H4 (cell line): ENCODE results near the gene FAM24B. TPM values are rescaled to one million over a fixed set of nuclear protein-coding genes. Genes with fewer than 3 reads are reported as not detected.
"Not testable (repeated sequence)": the region's sequence is repeated elsewhere in the genome, so short reads cannot be mapped to it uniquely, and the experiment has no call there.

Experiments
- DNase-seq: peaks from one replicate; pipeline ENCODE4 v3.0.0-alpha.2; 2015; ENCODE audit warnings: low spot score
- total RNA-seq: library from RNA; depleted of rRNA; stranded (reverse); fragments of >200 nt; shearing (Covaris generic); gene quantifications from 2 replicates; pipeline ENCODE4 v1.2.3, GENCODE V29; 2014

Gene FAM24B
- total RNA-seq, 1 experiment from 2014 or later: 5.1 TPM

DNA sequence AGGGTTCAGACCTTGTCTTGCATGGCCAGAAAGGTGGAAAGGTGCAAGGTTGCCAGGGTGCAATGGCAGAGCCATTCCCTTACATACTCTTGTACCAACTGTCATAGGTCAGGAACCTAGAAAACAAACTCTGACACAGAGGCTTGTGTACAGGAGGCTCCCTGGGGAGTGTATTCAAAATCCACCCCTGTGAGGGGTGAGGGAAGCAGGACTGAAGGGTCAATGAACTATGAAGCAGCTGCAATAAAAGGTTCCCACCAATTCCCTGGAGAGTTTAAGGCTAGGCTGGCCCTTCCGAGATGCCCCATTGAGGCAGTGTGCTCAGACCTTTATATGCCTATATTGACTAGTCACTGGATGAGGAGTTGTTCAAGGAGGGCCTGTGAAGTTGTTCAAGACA, 19.9 kb downstream of the FAM24B start:
- no peak for DNase-seq

DNA sequence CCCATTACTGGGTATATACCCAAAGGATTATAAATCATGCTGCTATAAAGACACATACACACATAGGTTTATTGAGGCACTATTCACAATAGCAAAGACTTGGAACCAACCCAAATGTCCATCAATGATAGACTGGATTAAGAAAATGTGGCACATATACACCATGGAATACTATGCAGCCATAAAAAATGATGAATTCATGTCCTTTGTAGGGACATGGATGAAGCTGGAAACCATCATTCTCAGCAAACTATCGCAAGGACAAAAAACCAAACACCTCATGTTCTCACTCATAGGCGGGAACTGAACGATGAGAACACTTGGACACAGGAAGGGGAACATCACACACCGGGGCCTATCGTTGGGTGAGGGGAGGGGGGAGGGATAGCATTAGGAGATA, 21.3 kb downstream of the FAM24B start:
- DNase-seq: not testable (repeated sequence)

DNA sequence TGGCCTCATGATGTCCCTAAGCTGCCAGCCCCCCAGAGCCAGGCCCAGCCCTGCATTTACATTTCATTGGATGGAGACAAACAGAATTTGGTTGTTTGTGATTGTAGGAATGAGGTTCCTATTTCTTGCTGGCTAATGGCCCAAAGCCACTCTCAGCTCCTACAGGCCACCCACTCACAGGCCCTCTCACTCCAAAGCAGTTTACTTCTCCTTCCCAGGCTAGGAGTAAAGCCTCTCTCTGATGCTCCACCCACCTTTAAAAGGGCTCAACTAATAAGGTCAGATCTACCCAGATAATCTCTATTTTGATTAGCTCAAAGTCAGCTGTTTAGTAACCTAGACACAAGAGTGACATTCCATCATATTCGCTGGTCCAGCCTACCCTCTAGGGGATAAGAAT, 22.5 kb downstream of the FAM24B start:
- DNase-seq: no peak

GRCh38 chr10:122855745-122856144, 23.6 kb downstream of the FAM24B start:
- DNase-seq: no peak

DNA sequence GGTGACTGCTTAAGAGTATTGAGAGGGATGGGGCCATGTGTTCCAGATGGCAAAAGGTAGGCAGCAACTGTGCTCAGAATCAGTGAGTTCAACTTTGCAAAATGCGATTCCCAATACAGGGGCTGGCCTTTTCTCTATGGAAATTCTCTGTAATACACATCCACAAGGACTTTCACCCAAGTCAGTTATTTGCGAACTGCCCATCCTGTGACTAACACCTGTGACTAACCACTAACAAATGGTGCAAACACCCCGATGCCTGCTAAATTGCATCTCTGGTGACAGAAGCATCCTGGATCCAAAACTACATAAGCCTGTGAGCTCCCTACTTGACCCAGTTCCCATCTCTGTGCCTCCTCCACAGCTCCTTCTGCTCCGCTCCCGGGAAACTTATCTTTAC, 24.7 kb downstream of the FAM24B start:
- no peak for DNase-seq

GRCh38 chr10:122853665-122854313, 25.6 kb downstream of the FAM24B start:
- no peak for DNase-seq

- no peak for DNase-seq
These were observed 27.1 kb downstream of the FAM24B start for GRCh38 chr10:122852261-122852660.

- no peak for DNase-seq
These were observed 28.4 kb downstream of the FAM24B start for GRCh38 chr10:122850705-122851640.

DNA sequence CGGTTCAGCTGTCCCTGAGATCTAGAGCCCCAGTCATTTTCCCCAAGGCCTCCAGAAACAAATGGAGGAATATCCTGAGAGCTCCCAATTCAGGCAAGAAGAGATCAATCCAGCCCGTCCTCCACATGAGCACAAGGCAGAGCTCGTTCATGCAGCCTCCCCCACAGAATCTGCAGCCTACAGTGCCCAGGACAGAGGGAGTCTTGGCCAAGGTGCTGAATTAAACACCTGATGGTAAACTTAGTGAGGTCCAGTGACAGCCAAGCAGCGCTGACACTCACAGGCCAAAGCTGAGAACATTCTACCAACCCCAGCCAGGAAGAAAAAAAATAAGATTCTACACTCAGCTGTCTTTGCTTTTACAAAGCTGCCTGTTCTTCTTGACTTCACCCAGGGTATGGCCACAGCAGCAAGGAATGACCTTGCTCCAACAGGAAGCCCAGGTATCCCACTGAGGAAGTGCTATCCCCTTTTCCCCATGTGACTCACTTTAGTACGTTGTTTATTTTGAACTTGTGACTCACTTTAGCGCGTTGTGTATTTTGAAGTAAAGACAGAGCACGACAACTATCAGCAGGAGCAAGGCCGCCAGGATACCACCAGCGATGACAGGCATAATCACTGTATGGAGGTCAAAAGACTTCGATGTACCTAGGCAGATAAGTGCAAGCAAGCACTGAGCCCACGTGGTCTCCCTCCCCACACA, 29.3 kb downstream of the FAM24B start:
- peak; percentile 56 for DNase-seq

- DNase-seq: no peak
These were observed 30.3 kb downstream of the FAM24B start for GRCh38 chr10:122849090-122849489.

- peak; percentile 39 for DNase-seq
These were observed 31.4 kb downstream of the FAM24B start for GRCh38 chr10:122847782-122848604.

DNA sequence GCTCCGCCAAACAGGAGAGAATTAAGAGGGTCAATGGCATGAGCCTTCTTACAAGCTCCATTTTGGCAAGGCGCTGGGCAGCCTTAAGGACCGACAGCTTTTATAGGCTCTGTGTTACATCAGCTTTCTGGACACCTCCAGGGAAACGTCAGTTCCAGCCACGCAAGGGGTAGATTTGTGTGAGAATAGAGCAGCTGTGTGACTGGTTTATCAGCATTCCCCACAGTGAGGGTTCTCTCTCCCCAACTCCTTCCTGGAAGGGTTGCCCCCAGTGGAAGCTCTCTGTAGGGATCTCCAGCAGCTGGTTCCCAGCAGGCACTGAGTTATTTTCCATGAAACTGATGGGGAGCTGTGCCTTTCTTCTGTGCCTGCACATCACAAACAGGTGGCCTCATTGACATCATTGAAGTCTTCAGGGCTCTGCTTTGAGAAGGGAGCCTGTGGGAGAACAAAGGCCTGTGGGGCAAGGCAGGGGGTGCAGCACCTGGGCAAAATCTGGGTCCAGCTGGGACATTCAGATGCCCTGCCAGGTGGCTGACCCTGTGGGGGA, 33.5 kb downstream of the FAM24B start, which contains the start of gene CUZD1:
Gene CUZD1 (minus strand): TSS at position 75 of the 550 bp plus-strand sequence. CDS start 14 bp downstream, at position 61.
- DNase-seq: no peak

DNA sequence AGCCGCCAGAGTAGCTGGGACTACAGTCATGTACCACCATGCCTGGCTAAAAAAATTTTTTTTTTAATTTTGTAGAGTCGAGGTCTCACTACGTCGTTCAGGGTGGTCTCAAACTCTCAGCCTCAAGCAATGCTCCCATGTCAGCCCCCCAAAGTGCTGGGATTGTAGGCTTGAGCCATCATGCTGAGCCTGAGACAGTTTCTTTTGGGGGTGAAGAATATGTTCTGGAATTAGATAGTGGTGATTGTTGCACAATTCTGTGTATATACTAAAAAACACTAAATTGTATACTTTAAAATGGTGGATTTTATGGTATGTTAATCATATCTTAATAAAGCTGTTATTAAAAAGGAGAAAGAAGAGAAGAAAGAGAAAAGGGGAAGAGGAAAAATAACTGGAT, 35.2 kb downstream of the FAM24B start:
- no peak for DNase-seq

DNA sequence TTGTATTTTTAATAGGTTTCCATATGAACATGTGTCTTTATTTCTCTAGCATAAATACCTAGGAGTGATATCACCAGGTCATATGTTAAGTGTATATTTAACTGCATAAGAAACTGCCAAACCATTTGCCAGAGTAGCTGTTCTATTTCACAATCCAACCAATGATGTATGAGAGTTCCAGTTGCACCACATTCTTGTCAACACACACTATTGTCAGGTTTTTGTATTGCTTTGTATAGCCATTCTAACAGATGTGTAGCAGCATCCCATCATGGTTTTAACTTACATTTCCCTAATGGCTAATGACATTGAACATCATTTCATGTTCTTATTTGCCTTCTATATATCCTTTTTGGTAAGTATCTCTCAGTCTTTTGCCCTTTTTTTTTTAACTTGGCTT, 37.8 kb downstream of the FAM24B start:
- DNase-seq: no peak

DNA sequence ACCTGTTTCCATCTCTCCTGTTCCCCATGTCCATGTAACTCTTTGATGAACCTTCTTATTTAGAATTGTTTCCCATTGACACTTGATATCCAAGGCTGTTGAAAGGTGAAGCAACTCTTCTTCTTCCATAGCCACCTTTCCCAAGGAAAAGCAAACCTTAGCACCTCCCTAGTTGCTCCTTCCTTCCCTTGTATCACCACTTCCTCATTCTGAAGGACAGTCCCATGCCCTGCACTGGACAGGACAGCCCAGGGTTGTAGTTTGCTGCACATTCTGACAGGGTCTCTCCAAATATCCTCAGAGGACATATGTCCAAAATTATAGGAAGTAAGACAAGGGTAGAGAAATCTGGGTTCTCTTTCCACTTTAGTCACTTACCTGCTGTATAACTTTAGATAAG, 39.9 kb downstream of the FAM24B start:
- no peak for DNase-seq

DNA sequence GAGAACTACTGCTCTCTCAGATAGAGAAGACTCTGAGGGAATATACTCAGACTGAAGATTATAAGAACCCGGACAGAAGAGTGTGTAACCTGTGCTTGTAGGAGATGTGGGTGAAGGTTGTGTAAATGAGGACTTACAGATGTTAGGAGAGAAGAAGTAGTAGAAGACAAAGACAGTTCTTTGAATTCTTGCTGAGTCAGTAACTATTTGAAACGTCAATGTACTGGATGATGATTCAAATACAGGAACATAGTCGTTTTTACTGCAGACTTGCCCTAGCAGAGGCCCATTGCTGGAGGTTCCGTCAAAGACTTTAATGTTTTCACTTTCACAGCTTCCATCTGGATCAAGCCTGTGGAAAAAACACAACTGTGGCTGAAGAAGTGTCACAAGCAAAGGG, 40.5 kb downstream of the FAM24B start:
- DNase-seq: no peak

GRCh38 chr10:122835908-122836307, 43.5 kb downstream of the FAM24B start:
- DNase-seq: no peak

DNA sequence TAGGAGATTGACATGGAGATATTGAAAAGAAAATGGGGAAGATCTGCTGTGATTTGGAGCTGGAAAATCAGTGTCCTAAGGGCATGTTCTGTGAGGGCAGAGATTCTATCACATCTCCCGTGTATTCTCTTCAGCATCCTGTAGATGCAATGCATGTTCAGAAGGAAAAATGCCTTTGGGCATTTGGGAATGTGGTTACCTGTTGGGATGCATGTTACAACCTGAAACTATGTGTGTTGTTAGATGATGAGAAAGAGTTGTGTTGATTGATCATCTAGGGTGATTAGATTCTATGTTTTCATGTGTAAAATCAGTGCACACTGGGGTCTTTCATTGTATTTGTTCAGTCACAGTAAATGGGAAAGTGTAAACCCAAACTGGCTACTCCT, 48.4 kb downstream of the FAM24B start:
- DNase-seq: no peak

- DNase-seq: no peak
These were observed 49.0 kb downstream of the FAM24B start for GRCh38 chr10:122830273-122830964.

GRCh38 chr10:122829454-122829853, 49.9 kb downstream of the FAM24B start:
- no peak for DNase-seq
